Fibroblast of upper back skin (primary cell): ENCODE measurements around the gene IRAK1BP1.
"Not testable (repeated sequence)": the region's sequence is repeated elsewhere in the genome, so short reads cannot be mapped to it uniquely, and the experiment has no call there.

Source experiments
- DNase-seq: peaks from one replicate; pipeline ENCODE4 v3.0.0-alpha.2; 2013

Gene IRAK1BP1

GRCh38 chr6:78867370-78868040, at the start of gene IRAK1BP1:
IRAK1BP1 (plus strand) TSS chr6:78867551; CDS start chr6:78867577, 26 bp downstream.
- peak; percentile 79 for DNase-seq

GRCh38 chr6:78824045-78824444, 43.3 kb upstream of the IRAK1BP1 start:
- DNase-seq, result no peak

GRCh38 chr6:78829407-78829806, 37.9 kb upstream of the IRAK1BP1 start:
- no peak for DNase-seq

GRCh38 chr6:78830805-78831204, 36.5 kb upstream of the IRAK1BP1 start:
- no peak for DNase-seq

GRCh38 chr6:78831492-78831891, 35.9 kb upstream of the IRAK1BP1 start:
- peak; percentile 28 for DNase-seq

- peak; percentile 54 for DNase-seq
Measured at GRCh38 chr6:78832091-78832808, 35.1 kb upstream of the IRAK1BP1 start.

GRCh38 chr6:78835817-78836216, 31.5 kb upstream of the IRAK1BP1 start:
- peak; percentile 26 for DNase-seq

- no peak for DNase-seq
Measured at GRCh38 chr6:78836598-78836997, 30.8 kb upstream of the IRAK1BP1 start.

GRCh38 chr6:78841111-78841510, 26.2 kb upstream of the IRAK1BP1 start:
- DNase-seq, result no peak

GRCh38 chr6:78842953-78843352, 24.4 kb upstream of the IRAK1BP1 start:
- no peak for DNase-seq

GRCh38 chr6:78844899-78845298, 22.5 kb upstream of the IRAK1BP1 start:
- DNase-seq, result no peak

GRCh38 chr6:78845567-78845966, 21.8 kb upstream of the IRAK1BP1 start:
- DNase-seq, result no peak

- DNase-seq, result no peak
Measured at GRCh38 chr6:78850621-78851020, 16.7 kb upstream of the IRAK1BP1 start.

GRCh38 chr6:78851156-78851555, 16.2 kb upstream of the IRAK1BP1 start:
- DNase-seq, result no peak

- DNase-seq, result no peak
Measured at GRCh38 chr6:78854546-78854945, 12.8 kb upstream of the IRAK1BP1 start.

- DNase-seq, result not testable (repeated sequence)
Measured at GRCh38 chr6:78858339-78858938, 8.9 kb upstream of the IRAK1BP1 start.

- DNase-seq, result no peak
Measured at GRCh38 chr6:78861509-78861908, 5.8 kb upstream of the IRAK1BP1 start.

- DNase-seq, result no peak
Measured at GRCh38 chr6:78863576-78863975, 3.8 kb upstream of the IRAK1BP1 start.

GRCh38 chr6:78864957-78865356, 2.4 kb upstream of the IRAK1BP1 start:
- DNase-seq, result no peak

- no peak for DNase-seq
Measured at GRCh38 chr6:78867020-78867369, 356 bp upstream of the IRAK1BP1 start.

- no peak for DNase-seq
Measured at GRCh38 chr6:78868116-78868515, 765 bp downstream of the IRAK1BP1 start.

GRCh38 chr6:78875505-78875904, 8.2 kb downstream of the IRAK1BP1 start:
- no peak for DNase-seq

GRCh38 chr6:78883651-78884050, 16.3 kb downstream of the IRAK1BP1 start:
- DNase-seq, result no peak

GRCh38 chr6:78889901-78890300, 22.6 kb downstream of the IRAK1BP1 start:
- not testable (repeated sequence) for DNase-seq
